B cell (primary cell): ENCODE measurements around the gene INTS7. TPM values are rescaled to one million over a fixed set of nuclear protein-coding genes. Genes with fewer than 3 reads are reported as not detected.

Experiments used
- ATAC-seq: fragments of 200-7000 bp; cut with Tn5 transposase; one replicate; pipeline ENCODE4 v1.10.0; 2021; ENCODE audit warnings: low read depth, mild to moderate bottlenecking, moderate number of reproducible peaks, moderate library complexity
- CTCF ChIA-PET: fragments of 350-600 bp; sonication (Branson Sonifier 250); formaldehyde crosslinking; loops from one replicate; lab custom pipeline; 2021; ENCODE audit warnings: antibody characterized with exemption, inconsistent platforms; lab: Charles Lee
- POLR2A ChIA-PET: fragments of 350-600 bp; sonication (Branson Sonifier 250); formaldehyde crosslinking; loops from one replicate; lab custom pipeline; 2021; ENCODE audit warnings: antibody characterized with exemption; lab: Charles Lee
- DNase-seq: peaks from one replicate; pipeline ENCODE4 v3.0.0; 2013
- H2AFZ ChIP-seq: 2 replicates; pipeline ENCODE4 v1.6.1; 2012; ENCODE audit warnings: mild to moderate bottlenecking, low read depth, low read length; ENCODE audit not compliant: insufficient read depth, poor library complexity, severe bottlenecking
- H3K27ac ChIP-seq, 2 donors: 1 replicate in 1 of 2; 2 replicates in 1 of 2; pipeline ENCODE4 v1.5.1; 2012 to 2013; ENCODE audit warnings: low read length in 2 of 2, mild to moderate bottlenecking in 2 of 2, moderate library complexity in 1 of 2
- H3K27me3 ChIP-seq, 4 experiments: fragments of 200-600 bp in 1 of 4; sonication (generic) in 1 of 4; replicated peaks in 1 of 4; 1 replicate in 2 of 4; 2 replicates in 2 of 4; pipeline versions ENCODE4 v1.6.1 to v1.7.0; 2013 to 2016; ENCODE audit warnings: low read length in 3 of 4, mild to moderate bottlenecking in 2 of 4, mixed read lengths in 1 of 4, moderate library complexity in 1 of 4; ENCODE audit not compliant: insufficient read depth in 4 of 4, control insufficient read depth in 3 of 4; ENCODE audit errors: control extremely low read depth in 1 of 4
- H3K36me3 ChIP-seq, 2 experiments: replicated peaks in 1 of 2; 1 replicate in 1 of 2; 2 replicates in 1 of 2; pipeline versions ENCODE4 v1.6.1 to v1.7.1; 2013; ENCODE audit warnings: low read length in 1 of 2; ENCODE audit not compliant: insufficient read depth in 2 of 2, control insufficient read depth in 1 of 2; ENCODE audit errors: control extremely low read depth in 1 of 2, extremely low read depth in 1 of 2
- H3K4me1 ChIP-seq, 2 donors: fragments of 200-600 bp in 1 of 2; sonication (generic) in 1 of 2; 1 replicate in 1 of 2; 2 replicates in 1 of 2; pipeline versions ENCODE4 v1.5.1 to v1.6.1; 2013 to 2017; ENCODE audit warnings: low read length in 2 of 2; ENCODE audit not compliant: control insufficient read depth in 2 of 2, insufficient read depth in 2 of 2
- H3K4me2 ChIP-seq: replicated peaks from 2 replicates; pipeline ENCODE3; 2012; ENCODE audit warnings: mild to moderate bottlenecking, low read depth, low read length; ENCODE audit not compliant: poor library complexity, severe bottlenecking
- H3K4me3 ChIP-seq, 5 experiments: fragments of 200-600 bp in 1 of 5; sonication (generic) in 1 of 5; 1 replicate in 3 of 5; 2 replicates in 2 of 5; pipeline versions ENCODE4 v1.5.1 to v1.7.0; 2011 to 2016; ENCODE audit warnings: low read length in 4 of 5, mild to moderate bottlenecking in 4 of 5, low read depth in 2 of 5, control low read depth in 1 of 5, moderate library complexity in 1 of 5; ENCODE audit not compliant: insufficient read depth in 1 of 5; ENCODE audit errors: control extremely low read depth in 1 of 5, extremely low read depth in 1 of 5
- H3K79me2 ChIP-seq: fragments of 200-600 bp; sonication (generic); one replicate; pipeline ENCODE4 v1.6.0; 2016; ENCODE audit warnings: low read length; ENCODE audit not compliant: control insufficient read depth, insufficient read depth
- H3K9ac ChIP-seq: fragments of 200-600 bp; sonication (generic); 2 replicates; pipeline ENCODE4 v1.6.1; 2017; ENCODE audit warnings: mild to moderate bottlenecking, low read length, moderate library complexity
- H3K9me3 ChIP-seq, 3 donors: one replicate each; pipeline versions ENCODE4 v1.6.1 to v1.7.1; 2013; ENCODE audit warnings: low read length in 2 of 3; ENCODE audit not compliant: control insufficient read depth in 2 of 3, insufficient read depth in 1 of 3; ENCODE audit errors: control extremely low read depth in 1 of 3
- H4K20me1 ChIP-seq: 2 replicates; pipeline ENCODE4 v1.6.0; 2012; ENCODE audit warnings: mild to moderate bottlenecking, low read length; ENCODE audit not compliant: insufficient read depth, control insufficient read depth, poor library complexity, severe bottlenecking
- H3K27ac Mint-ChIP-seq: one replicate; pipeline ENCODE4 v1.8.0; 2021; ENCODE audit warnings: mixed read lengths
- H3K27me3 Mint-ChIP-seq: one replicate; pipeline ENCODE4 v1.8.0; 2021; ENCODE audit warnings: mixed read lengths
- H3K4me1 Mint-ChIP-seq: one replicate; pipeline ENCODE4 v1.8.0; 2021; ENCODE audit warnings: mixed read lengths
- H3K4me3 Mint-ChIP-seq: one replicate; pipeline ENCODE4 v1.8.0; 2021; ENCODE audit warnings: mixed read lengths
- H3K9me3 Mint-ChIP-seq: one replicate; pipeline ENCODE4 v1.8.0; 2022; ENCODE audit warnings: mixed read lengths; ENCODE audit not compliant: insufficient read depth
- EZH2 ChIP-seq: IDR thresholded peaks from 2 replicates; pipeline ENCODE4 v1.6.1; 2012; ENCODE audit warnings: borderline replicate concordance, low read depth, mild to moderate bottlenecking, moderate library complexity, low read length; ENCODE audit not compliant: insufficient read depth, poor library complexity, severe bottlenecking
- WGBS: methylation state at CpG from one replicate; pipeline ENCODE4 v1.1.5; 2013; ENCODE audit warnings: missing lambda C conversion rate; ENCODE audit not compliant: insufficient coverage; 5-methylcytosine and 5-hydroxymethylcytosine counted together
- intact Hi-C: fragments of 100-400 bp; cut with micrococcal nuclease; formaldehyde crosslinking; loops from one replicate; pipeline ENCODE4 v1.10.0; 2022
- polyA plus RNA-seq: library from polyadenylated mRNA; depleted of rRNA; stranded (reverse); fragments of >200 nt; gene quantifications from 2 replicates; pipeline ENCODE4 v1.2.3, GENCODE V29; 2012
- total RNA-seq, 2 donors: library from RNA; stranded (reverse); fragments of 120-200 nt in 1 of 2; gene quantifications; 1 replicate in 1 of 2; 2 replicates in 1 of 2; pipeline versions ENCODE4 v1.2.3 to v1.2.4, GENCODE V29; 2013 to 2022
- TF ChIP-seq, protein P1 (sequence below): fragments of 200-600 bp; IDR thresholded peaks from one replicate; pipeline ENCODE4 v1.8.0; 2022; ENCODE audit warnings: antibody characterized with exemption, mild to moderate bottlenecking

INTS7 gene
- total and polyA plus RNA-seq, 2 donors (not counting 1 experiment from before 2014, with no cell fraction given), result 8.3 to 19.2 TPM

DNA sequence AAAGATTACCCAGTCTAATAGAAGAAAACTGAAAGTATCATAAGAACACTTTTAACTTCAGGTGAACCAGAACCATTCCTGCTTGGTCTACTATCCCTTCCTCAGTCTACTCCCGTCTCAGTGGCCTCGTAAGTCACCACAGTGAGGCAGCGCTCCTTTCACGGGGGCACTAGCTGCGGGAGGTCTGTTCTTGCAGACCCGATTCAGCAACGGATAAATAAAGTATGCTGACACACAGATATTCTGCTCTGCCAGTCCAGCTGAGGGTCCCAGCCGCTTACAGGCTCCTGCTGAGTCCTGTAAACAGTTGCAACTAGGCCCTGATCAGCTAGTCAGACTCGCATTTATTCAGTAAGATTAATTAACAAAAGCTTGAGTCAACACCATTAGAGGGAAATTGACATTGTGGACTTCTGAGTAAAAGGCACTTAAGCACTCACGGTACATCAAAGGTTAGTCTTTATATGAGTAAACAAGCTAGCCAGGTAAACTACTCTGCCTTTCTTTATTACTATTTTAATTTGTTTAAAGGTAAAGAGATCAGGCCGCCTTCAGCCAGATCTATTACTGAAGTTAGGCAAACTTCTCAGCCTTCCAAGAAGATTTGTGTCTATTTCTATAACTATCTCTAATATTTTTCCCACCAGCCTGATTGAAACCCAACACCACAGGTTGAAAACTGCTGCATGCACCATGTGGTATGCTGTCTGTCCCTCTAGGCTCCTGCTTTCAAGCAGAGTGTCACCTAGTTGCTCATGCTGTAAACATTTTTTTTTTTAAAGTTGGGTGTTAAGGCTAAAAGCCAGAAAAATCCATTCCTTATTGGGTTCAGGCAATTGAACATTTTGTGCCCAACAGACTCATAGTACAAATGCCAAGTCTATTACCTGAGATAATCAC, 87.7 kb downstream of the INTS7 start:
- Histone ChIP-seq H3K79me2 (no peaks in the 10 kb centered on the region), H3K4me1 (peaks cover 4 to 10% of the 10 kb centered on the region in 2 donors), H3K4me2 (no peak overlapping the region), H3K9ac (no peak overlapping the region), H3K27me3 (no peaks in the 10 kb centered on the region), H3K27ac (no peak overlapping the region), H4K20me1 (no peaks in the 10 kb centered on the region), H2AFZ (no peak overlapping the region), H3K36me3 (peaks cover 0 to 11% of the 10 kb centered on the region in 2 experiments), H3K9me3 (no peaks in the 10 kb centered on the region), H3K4me3 (no peak overlapping the region)
- intact Hi-C loops, result loop anchor here (10.0 kb wide), 1 partner anchor 373 kb away; the partner anchor contains the start of gene SLC30A1
- Mint-ChIP-seq H3K27me3 (no peaks in the 10 kb centered on the region), H3K4me1 (peaks cover under 1% of the 10 kb centered on the region), H3K4me3 (no peak overlapping the region), H3K9me3 (no peaks in the 10 kb centered on the region), H3K27ac (no peak overlapping the region)
- WGBS, result 100% methylated on average over 8 of the region's 11 CpGs
- CTCF ChIA-PET, result no interaction called here
- POLR2A ChIA-PET, result interaction anchor here (0.6 kb wide), 1 partner anchor 332 kb away, joined by 3 read pairs; no protein-coding TSS in a partner anchor
- TF ChIP-seq, protein P1, sequence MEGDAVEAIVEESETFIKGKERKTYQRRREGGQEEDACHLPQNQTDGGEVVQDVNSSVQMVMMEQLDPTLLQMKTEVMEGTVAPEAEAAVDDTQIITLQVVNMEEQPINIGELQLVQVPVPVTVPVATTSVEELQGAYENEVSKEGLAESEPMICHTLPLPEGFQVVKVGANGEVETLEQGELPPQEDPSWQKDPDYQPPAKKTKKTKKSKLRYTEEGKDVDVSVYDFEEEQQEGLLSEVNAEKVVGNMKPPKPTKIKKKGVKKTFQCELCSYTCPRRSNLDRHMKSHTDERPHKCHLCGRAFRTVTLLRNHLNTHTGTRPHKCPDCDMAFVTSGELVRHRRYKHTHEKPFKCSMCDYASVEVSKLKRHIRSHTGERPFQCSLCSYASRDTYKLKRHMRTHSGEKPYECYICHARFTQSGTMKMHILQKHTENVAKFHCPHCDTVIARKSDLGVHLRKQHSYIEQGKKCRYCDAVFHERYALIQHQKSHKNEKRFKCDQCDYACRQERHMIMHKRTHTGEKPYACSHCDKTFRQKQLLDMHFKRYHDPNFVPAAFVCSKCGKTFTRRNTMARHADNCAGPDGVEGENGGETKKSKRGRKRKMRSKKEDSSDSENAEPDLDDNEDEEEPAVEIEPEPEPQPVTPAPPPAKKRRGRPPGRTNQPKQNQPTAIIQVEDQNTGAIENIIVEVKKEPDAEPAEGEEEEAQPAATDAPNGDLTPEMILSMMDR, result no peak
- TF ChIP-seq EZH2, result no peak
- ATAC-seq (no peak), DNase-seq (no peak)
